A549 (cell line): ENCODE measurements around the gene ZBED6. TPM values are rescaled to one million over a fixed set of nuclear protein-coding genes. Genes with fewer than 3 reads are reported as not detected.

Experiments used
- ATAC-seq, 2 experiments: fragments of 200-7000 bp in 1 of 2; fragments of >200 bp in 1 of 2; cut with Nextera tagmentation in 1 of 2; cut with Tn5 transposase in 1 of 2; 3 replicates each; pipeline versions ENCODE4 v1.8.0 to v1.9.1; 2018 to 2020; ENCODE audit warnings: mild to moderate bottlenecking in 1 of 2, moderate library complexity in 1 of 2
- CTCF ChIA-PET: fragments of 300-600 bp; sonication (Branson Sonifier 250); formaldehyde crosslinking; extraction: SDS; loops from one replicate; lab custom pipeline; 2021; ENCODE audit warnings: antibody characterized with exemption, inconsistent platforms; lab: Yijun Ruan, JAX
- POLR2A ChIA-PET: fragments of 350-600 bp; formaldehyde crosslinking; extraction: SDS; loops from one replicate; lab custom pipeline; 2021; ENCODE audit warnings: antibody characterized with exemption, inconsistent platforms; lab: Yijun Ruan, JAX
- DNase-seq, 2 experiments: peaks; one replicate each; pipeline versions ENCODE4 v3.0.0 to v3.0.0-alpha.2; 2011 to 2016; ENCODE audit warnings: low read depth in 1 of 2, low spot score in 1 of 2
- FAIRE-seq: peaks from 2 replicates; lab custom pipeline; 2011; peaks lifted over from hg19 to GRCh38; lab: Jason Lieb, UNC
- H3K27ac ChIP-seq, 2 experiments: fragments of >200 bp; sonication (Bioruptor Twin); formaldehyde crosslinking; 3 replicates each; pipeline ENCODE4 v1.5.1; 2016 to 2017
- H3K4me1 ChIP-seq: fragments of >200 bp; sonication (Bioruptor Twin); formaldehyde crosslinking; 3 replicates; pipeline ENCODE4 v1.6.1; 2016
- H3K4me2 ChIP-seq: fragments of >200 bp; sonication (Bioruptor Twin); formaldehyde crosslinking; 3 replicates; pipeline ENCODE4 v1.6.1; 2016
- H3K4me3 ChIP-seq: fragments of >200 bp; sonication (Bioruptor Twin); formaldehyde crosslinking; 3 replicates; pipeline ENCODE4 v1.5.1; 2016
- H3K9me3 ChIP-seq: fragments of >200 bp; sonication (Bioruptor Twin); formaldehyde crosslinking; 3 replicates; pipeline ENCODE4 v1.6.1; 2016
- BCL3 ChIP-seq: fragments of >200 bp; sonication (Bioruptor Twin); formaldehyde crosslinking; IDR thresholded peaks from 3 replicates; pipeline ENCODE4 v1.6.1; 2016
- CBX8 ChIP-seq: fragments of 200-600 bp; sonication (generic); IDR thresholded peaks from 2 replicates; pipeline ENCODE4 v1.6.1; 2016
- CHD2 ChIP-seq: fragments of 150-350 bp; IDR thresholded peaks from 2 replicates; pipeline ENCODE4 v1.6.1; 2014; ENCODE audit warnings: low read length; ENCODE audit not compliant: partially characterized antibody
- CHD4 ChIP-seq: fragments of 200-600 bp; sonication (generic); IDR thresholded peaks from 2 replicates; pipeline ENCODE4 v1.6.1; 2016; ENCODE audit warnings: antibody characterized with exemption, mild to moderate bottlenecking, borderline replicate concordance
- ELK1 ChIP-seq: fragments of 150-350 bp; IDR thresholded peaks from 2 replicates; pipeline ENCODE4 v1.6.1; 2014; ENCODE audit warnings: low read depth, mild to moderate bottlenecking, low read length
- ESRRA ChIP-seq: fragments of 150-350 bp; IDR thresholded peaks from 2 replicates; pipeline ENCODE4 v1.6.1; 2014; ENCODE audit warnings: mild to moderate bottlenecking, low read length, borderline replicate concordance
- FOSB ChIP-seq: fragments of 250-450 bp; sonication (Bioruptor Pico); IDR thresholded peaks from 2 replicates; pipeline ENCODE4 v1.5.0; 2020; ENCODE audit warnings: mild to moderate bottlenecking, moderate library complexity
- FOXS1 ChIP-seq: fragments of 250-450 bp; sonication (Bioruptor Pico); IDR thresholded peaks from 2 replicates; pipeline ENCODE4 v1.5.0; 2020; ENCODE audit warnings: mild to moderate bottlenecking, moderate library complexity
- HDAC2 ChIP-seq: fragments of 200-600 bp; sonication (generic); IDR thresholded peaks from 2 replicates; pipeline ENCODE4 v1.6.1; 2016
- HEYL ChIP-seq: fragments of 250-450 bp; sonication (Bioruptor Pico); IDR thresholded peaks from 2 replicates; pipeline ENCODE4 v1.8.0; 2021; ENCODE audit warnings: mild to moderate bottlenecking, moderate library complexity
- HOXA7 ChIP-seq: fragments of 250-450 bp; sonication (Bioruptor Pico); IDR thresholded peaks from 2 replicates; pipeline ENCODE4 v1.5.0; 2020; ENCODE audit warnings: mild to moderate bottlenecking, moderate library complexity
- HOXB5 ChIP-seq: fragments of 250-450 bp; sonication (Bioruptor Pico); IDR thresholded peaks from 2 replicates; pipeline ENCODE4 v1.5.0; 2020; ENCODE audit warnings: mild to moderate bottlenecking, moderate library complexity
- JUN ChIP-seq, 2 experiments: fragments of >200 bp; sonication (Bioruptor Twin); formaldehyde crosslinking; IDR thresholded peaks; 2 replicates in 1 of 2; 3 replicates in 1 of 2; pipeline ENCODE4 v1.6.1; 2016 to 2017
- JUNB ChIP-seq: fragments of >200 bp; sonication (Bioruptor Twin); formaldehyde crosslinking; IDR thresholded peaks from 2 replicates; pipeline ENCODE4 v1.6.1; 2016
- MAFK ChIP-seq: fragments of 450-650 bp; IDR thresholded peaks from 2 replicates; pipeline ENCODE4 v1.6.1; 2014; ENCODE audit not compliant: partially characterized antibody
- MAZ ChIP-seq: fragments of 150-350 bp; IDR thresholded peaks from 2 replicates; pipeline ENCODE4 v1.6.1; 2014; ENCODE audit warnings: antibody characterized with exemption, low read depth, low read length, borderline replicate concordance
- MYC ChIP-seq: IDR thresholded peaks from 2 replicates; pipeline ENCODE4 v1.6.1; 2012; ENCODE audit warnings: mild to moderate bottlenecking, inconsistent platforms, low read length, improper control_type of control experiment, borderline replicate concordance
- NPAS2 ChIP-seq: fragments of 250-450 bp; sonication (Bioruptor Pico); IDR thresholded peaks from 2 replicates; pipeline ENCODE4 v1.8.0; 2022; ENCODE audit warnings: mild to moderate bottlenecking, moderate library complexity, borderline replicate concordance
- PHF8 ChIP-seq: fragments of 200-600 bp; sonication (generic); IDR thresholded peaks from 2 replicates; pipeline ENCODE4 v1.6.1; 2016; ENCODE audit warnings: low read depth, mild to moderate bottlenecking, antibody characterized with exemption, moderate library complexity, borderline replicate concordance
- RARB ChIP-seq: fragments of 250-450 bp; sonication (Bioruptor Pico); IDR thresholded peaks from 2 replicates; pipeline ENCODE4 v1.8.0; 2021; ENCODE audit warnings: mild to moderate bottlenecking, moderate library complexity
- RCOR1 ChIP-seq: fragments of 150-350 bp; IDR thresholded peaks from 2 replicates; pipeline ENCODE4 v1.6.1; 2014; ENCODE audit warnings: antibody characterized with exemption, low read length, low read depth
- SMC3 ChIP-seq: fragments of >200 bp; sonication (Bioruptor Twin); formaldehyde crosslinking; IDR thresholded peaks from 3 replicates; pipeline ENCODE4 v1.6.1; 2018; ENCODE audit warnings: inconsistent platforms
- SREBF2 ChIP-seq: fragments of 450-650 bp; IDR thresholded peaks from 2 replicates; pipeline ENCODE4 v1.6.1; 2014; ENCODE audit warnings: mild to moderate bottlenecking, moderate library complexity
- TFCP2L1 ChIP-seq: fragments of 250-450 bp; sonication (Bioruptor Pico); IDR thresholded peaks from 2 replicates; pipeline ENCODE4 v1.5.0; 2021; ENCODE audit warnings: mild to moderate bottlenecking
- ZC3H11A ChIP-seq: fragments of 450-650 bp; IDR thresholded peaks from 2 replicates; pipeline ENCODE4 v1.6.1; 2014; ENCODE audit warnings: antibody characterized with exemption, mild to moderate bottlenecking
- ZNF302 ChIP-seq: fragments of 250-450 bp; sonication (Bioruptor Pico); IDR thresholded peaks from 2 replicates; pipeline ENCODE4 v1.9.0; 2021; ENCODE audit warnings: inconsistent platforms, mild to moderate bottlenecking, moderate library complexity
- ZSCAN20 ChIP-seq: fragments of 250-450 bp; sonication (Bioruptor Pico); IDR thresholded peaks from 2 replicates; pipeline ENCODE4 v1.8.0; 2022; ENCODE audit warnings: mild to moderate bottlenecking, moderate library complexity
- WGBS: methylation state at CpG from one replicate; pipeline ENCODE4 v1.1.6; 2017; ENCODE audit errors: missing lambda C conversion rate; 5-methylcytosine and 5-hydroxymethylcytosine counted together
- polyA plus RNA-seq, 4 experiments: library from polyadenylated mRNA; depleted of rRNA in 3 of 4; stranded (reverse); fragments of >200 nt; fragmentation: RNase III in 1 of 4; extraction: RNeasy Plus Mini Kit Qiagen cat#74134 plus additional on column Dnase treatment in 1 of 4; gene quantifications; 2 replicates in 3 of 4; 3 replicates in 1 of 4; pipeline ENCODE4 v1.2.3, GENCODE V29; 2011 to 2017
- TF ChIP-seq, protein P1 (sequence below): fragments of 200-600 bp; sonication (generic); IDR thresholded peaks from 2 replicates; pipeline ENCODE4 v1.6.1; 2016; ENCODE audit warnings: antibody characterized with exemption, mild to moderate bottlenecking, moderate library complexity

The ZBED6 gene
- polyA plus RNA-seq, 2 of the 4 experiments (the other 2 are of a cell fraction): 1.7 to 10.6 TPM

DNA sequence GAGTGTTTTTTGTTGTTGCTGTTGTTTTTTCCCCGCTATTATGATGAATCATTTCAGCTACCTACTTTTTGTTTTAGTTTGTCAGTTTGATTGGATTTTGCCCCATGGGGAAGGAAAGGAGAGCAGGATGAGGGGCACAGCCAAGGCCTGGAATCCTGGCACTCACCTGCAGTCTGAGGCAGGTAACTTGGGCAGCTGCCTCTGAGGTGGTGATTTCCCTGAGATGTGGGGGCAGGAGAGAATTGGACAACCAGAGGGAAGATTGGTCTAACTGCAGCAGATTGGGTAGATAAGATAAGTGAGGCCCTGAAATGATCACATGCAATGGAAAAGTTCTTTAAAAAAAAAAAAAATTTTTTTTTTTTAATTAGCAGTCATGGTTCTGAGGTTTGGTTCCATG is 31.9 kb upstream of the ZBED6 start:
- WGBS: 92% methylated on average over 1 of the region's 1 CpG
- CTCF ChIA-PET: no interaction called here
- no peak for ATAC-seq
- no peak overlapping the region for H3K4me2 ChIP-seq
- no peaks in the 10 kb centered on the region for H3K4me1 ChIP-seq
- no peak for DNase-seq
- POLR2A ChIA-PET: no interaction called here
- no peaks in the 10 kb centered on the region for H3K9me3 ChIP-seq
- H3K27ac ChIP-seq: no peak overlapping the region
- no peak overlapping the region for H3K4me3 ChIP-seq
- TF ChIP-seq, protein P1, sequence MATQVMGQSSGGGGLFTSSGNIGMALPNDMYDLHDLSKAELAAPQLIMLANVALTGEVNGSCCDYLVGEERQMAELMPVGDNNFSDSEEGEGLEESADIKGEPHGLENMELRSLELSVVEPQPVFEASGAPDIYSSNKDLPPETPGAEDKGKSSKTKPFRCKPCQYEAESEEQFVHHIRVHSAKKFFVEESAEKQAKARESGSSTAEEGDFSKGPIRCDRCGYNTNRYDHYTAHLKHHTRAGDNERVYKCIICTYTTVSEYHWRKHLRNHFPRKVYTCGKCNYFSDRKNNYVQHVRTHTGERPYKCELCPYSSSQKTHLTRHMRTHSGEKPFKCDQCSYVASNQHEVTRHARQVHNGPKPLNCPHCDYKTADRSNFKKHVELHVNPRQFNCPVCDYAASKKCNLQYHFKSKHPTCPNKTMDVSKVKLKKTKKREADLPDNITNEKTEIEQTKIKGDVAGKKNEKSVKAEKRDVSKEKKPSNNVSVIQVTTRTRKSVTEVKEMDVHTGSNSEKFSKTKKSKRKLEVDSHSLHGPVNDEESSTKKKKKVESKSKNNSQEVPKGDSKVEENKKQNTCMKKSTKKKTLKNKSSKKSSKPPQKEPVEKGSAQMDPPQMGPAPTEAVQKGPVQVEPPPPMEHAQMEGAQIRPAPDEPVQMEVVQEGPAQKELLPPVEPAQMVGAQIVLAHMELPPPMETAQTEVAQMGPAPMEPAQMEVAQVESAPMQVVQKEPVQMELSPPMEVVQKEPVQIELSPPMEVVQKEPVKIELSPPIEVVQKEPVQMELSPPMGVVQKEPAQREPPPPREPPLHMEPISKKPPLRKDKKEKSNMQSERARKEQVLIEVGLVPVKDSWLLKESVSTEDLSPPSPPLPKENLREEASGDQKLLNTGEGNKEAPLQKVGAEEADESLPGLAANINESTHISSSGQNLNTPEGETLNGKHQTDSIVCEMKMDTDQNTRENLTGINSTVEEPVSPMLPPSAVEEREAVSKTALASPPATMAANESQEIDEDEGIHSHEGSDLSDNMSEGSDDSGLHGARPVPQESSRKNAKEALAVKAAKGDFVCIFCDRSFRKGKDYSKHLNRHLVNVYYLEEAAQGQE: no peak
- TF ChIP-seq ESRRA (no peak), HEYL (CRISPR knock-in tag) (no peak), RCOR1 (no peak), SREBF2 (no peak), TFCP2L1 (no peak), JUN (IDR thresholded peaks at IDR 0.05) (no peak), JUNB (no peak), HDAC2 (no peak), NPAS2 (CRISPR knock-in tag) (no peak), CBX8 (no peak), ELK1 (no peak), HOXB5 (CRISPR knock-in tag) (no peak), FOXS1 (no peak)
- no peak for FAIRE-seq

DNA sequence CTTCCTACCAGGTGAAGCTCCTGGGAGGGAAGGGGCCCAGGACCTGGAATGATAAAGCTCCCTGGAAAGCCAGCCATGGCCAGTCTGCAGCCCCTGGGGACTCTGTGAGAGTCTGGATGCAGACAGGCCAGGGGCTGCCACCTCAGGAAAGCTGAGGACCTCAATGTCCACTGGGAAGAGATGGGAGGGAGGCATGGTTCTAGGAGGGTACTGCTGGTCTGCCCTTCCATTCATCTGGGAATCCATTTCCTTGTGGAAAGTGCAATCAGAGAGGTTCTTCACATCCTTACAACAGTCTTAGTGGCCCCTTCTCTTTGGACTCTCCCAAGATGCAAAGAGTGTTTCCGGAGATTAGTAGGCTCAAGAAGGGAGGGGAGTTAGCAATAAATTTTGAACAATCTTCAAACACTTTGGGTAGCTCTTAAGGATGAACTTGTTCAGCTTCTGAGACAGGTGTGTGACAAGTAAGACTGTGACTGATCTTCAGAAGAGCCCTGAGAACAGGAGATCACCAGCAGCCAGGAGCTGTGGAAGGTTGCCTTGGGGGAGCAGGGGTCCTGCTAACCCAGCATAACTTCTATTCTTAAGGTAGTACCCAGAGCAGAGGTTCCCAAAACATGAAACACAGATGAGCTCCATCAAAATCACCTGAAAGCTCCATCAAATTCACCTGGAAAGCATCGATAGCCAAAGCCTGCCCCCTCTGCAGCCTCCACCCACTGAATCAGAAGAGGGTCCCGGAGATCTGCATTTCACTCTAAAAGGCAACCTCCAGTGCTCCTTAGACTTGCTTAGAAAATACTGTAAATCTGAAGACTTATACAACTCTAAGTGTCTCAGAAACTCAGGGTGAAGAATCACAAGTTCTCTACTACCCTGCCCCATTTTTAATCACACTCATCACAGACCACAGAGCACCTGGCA is 31.1 kb upstream of the ZBED6 start:
- Histone ChIP-seq H3K9me3 (no peaks in the 10 kb centered on the region), H3K27ac (no peak overlapping the region)
- DNase-seq: no peak
- WGBS: 41% methylated on average over 3 of the region's 3 CpGs
- ATAC-seq: peak in 1 of 2 experiments; percentile 39; a peak in 3 of 6 replicates
- no peak for TF ChIP-seq ZSCAN20 (CRISPR knock-in tag)
- no peak for TF ChIP-seq HOXA7 (CRISPR knock-in tag)
- TF ChIP-seq JUNB: no peak
- TF ChIP-seq RCOR1: no peak
- TF ChIP-seq RARB: no peak
- TF ChIP-seq JUN (IDR thresholded peaks at IDR 0.05): no peak
- no peak for TF ChIP-seq MYC
- no peak for TF ChIP-seq BCL3
- TF ChIP-seq PHF8: no peak
- TF ChIP-seq ZNF302 (CRISPR knock-in tag): no peak
- no peak for TF ChIP-seq CHD4
- no peak for TF ChIP-seq MAFK
- no peak for TF ChIP-seq CHD2
- no peak for TF ChIP-seq SMC3
- no peak for TF ChIP-seq ELK1
- TF ChIP-seq MAZ: no peak
- no peak for TF ChIP-seq FOSB
- no peak for TF ChIP-seq TFCP2L1
- no peak for TF ChIP-seq ESRRA
- TF ChIP-seq ZC3H11A: no peak
- TF ChIP-seq, all 56 proteins: peak for 0
- ChIA-PET POLR2A (no interaction called here), CTCF (interaction anchor here (0.7 to 1.8 kb wide), 5 partner anchors 12 to 631 kb away, joined by 3 to 7 read pairs (median 3); no protein-coding TSS in a partner anchor)
- Histone ChIP-seq H3K4me2 (no peak overlapping the region), H3K4me3 (no peak overlapping the region), H3K4me1 (peaks cover 5% of the 10 kb centered on the region; the same call in 2 of the 3 replicates)
- FAIRE-seq: no peak
